HepG2 (cell line): ENCODE results near the gene PGA3. TPM values are rescaled to one million over a fixed set of nuclear protein-coding genes. Genes with fewer than 3 reads are reported as not detected.
"Not testable (repeated sequence)": the region's sequence is repeated elsewhere in the genome, so short reads cannot be mapped to it uniquely, and the experiment has no call there.

ENCODE experiments used
- ATAC-seq: fragments of 200-7000 bp; cut with Tn5 transposase; 3 replicates; pipeline ENCODE4 v1.9.1; 2020; ENCODE audit warnings: mild to moderate bottlenecking, moderate library complexity
- BruUV-seq: library from RNA; stranded (reverse); fragments of 400-500 nt; replicated peaks from 2 replicates; lab custom pipeline; 2021; lab: Mats Ljungman, UMichigan
- CTCF ChIA-PET: fragments of 300-600 bp; formaldehyde crosslinking; extraction: SDS; loops from one replicate; lab custom pipeline; 2021; ENCODE audit warnings: low total read pairs, inconsistent platforms, low intra/inter-chr PET ratio; lab: Yijun Ruan, JAX
- POLR2A ChIA-PET: fragments of 350-600 bp; sonication (Branson Sonifier 250); formaldehyde crosslinking; loops from one replicate; lab custom pipeline; 2020; ENCODE audit warnings: antibody characterized with exemption, inconsistent platforms; lab: Yijun Ruan, JAX
- DNase-seq: peaks from one replicate; pipeline ENCODE4 v3.0.0-alpha.2; 2015; ENCODE audit warnings: low spot score
- FAIRE-seq: peaks from 3 replicates; lab custom pipeline; 2011; peaks lifted over from hg19 to GRCh38; lab: Jason Lieb, UNC
- H2AFZ ChIP-seq: one replicate; pipeline ENCODE4 v1.6.1; 2011; ENCODE audit warnings: low read length, inconsistent platforms
- H3K27ac ChIP-seq: fragments of 300-600 bp; 3 replicates; pipeline ENCODE4 v1.8.0; 2011; ENCODE audit warnings: mixed run types, mild to moderate bottlenecking, mixed read lengths, low read length, inconsistent platforms; ENCODE audit not compliant: insufficient read depth; ENCODE audit errors: extremely low read length
- H3K27me3 ChIP-seq, 2 experiments: fragments of 200-600 bp in 1 of 2; 2 replicates in 1 of 2; 3 replicates in 1 of 2; pipeline versions ENCODE4 v1.6.0 to v1.8.0; 2011; ENCODE audit warnings: low read length in 2 of 2, mild to moderate bottlenecking in 2 of 2, moderate library complexity in 2 of 2, inconsistent platforms in 1 of 2; ENCODE audit not compliant: insufficient read depth in 2 of 2, control insufficient read depth in 1 of 2
- H3K36me3 ChIP-seq, 2 experiments: fragments of 200-600 bp in 1 of 2; replicated peaks in 1 of 2; 2 replicates in 1 of 2; 3 replicates in 1 of 2; pipeline versions ENCODE4 v1.5.1 to v1.8.0; 2011; ENCODE audit warnings: low read length in 2 of 2, inconsistent platforms in 1 of 2; ENCODE audit not compliant: insufficient read depth in 2 of 2, control insufficient read depth in 1 of 2
- H3K4me1 ChIP-seq: 2 replicates; pipeline ENCODE4 v1.5.1; 2012; ENCODE audit warnings: low read length, inconsistent platforms; ENCODE audit not compliant: insufficient read depth
- H3K4me2 ChIP-seq: 2 replicates; pipeline ENCODE4 v1.6.0; 2011; ENCODE audit warnings: low read depth, low read length, inconsistent platforms
- H3K4me3 ChIP-seq, 3 experiments: fragments of 200-600 bp in 1 of 3; sonication (generic), shearing (Covaris generic) in 1 of 3; replicated peaks in 1 of 3; 2 replicates each; pipeline ENCODE4 v1.5.1; 2011 to 2016; ENCODE audit warnings: low read length in 3 of 3, inconsistent platforms in 2 of 3, low read depth in 2 of 3, mild to moderate bottlenecking in 2 of 3, control low read depth in 1 of 3, mixed read lengths in 1 of 3; ENCODE audit not compliant: insufficient read depth in 1 of 3
- H3K79me2 ChIP-seq: one replicate; pipeline ENCODE4 v1.6.1; 2011; ENCODE audit warnings: low read length, inconsistent platforms; ENCODE audit not compliant: insufficient read depth
- H3K9ac ChIP-seq: 2 replicates; pipeline ENCODE4 v1.6.0; 2011; ENCODE audit warnings: mild to moderate bottlenecking, low read depth, low read length, inconsistent platforms; ENCODE audit not compliant: insufficient read depth
- H3K9me3 ChIP-seq: 2 replicates; pipeline ENCODE4 v1.5.1; 2012; ENCODE audit warnings: mild to moderate bottlenecking, low read length
- H4K20me1 ChIP-seq: 2 replicates; pipeline ENCODE4 v1.6.0; 2011; ENCODE audit warnings: inconsistent platforms, mild to moderate bottlenecking, low read length, moderate library complexity; ENCODE audit not compliant: insufficient read depth
- WGBS: methylation state at CpG from one replicate; pipeline ENCODE4 v1.1.6; 2017; ENCODE audit warnings: low lambda C conversion rate; 5-methylcytosine and 5-hydroxymethylcytosine counted together
- in situ Hi-C: cut with HindIII; loops from 2 replicates; pipeline ENCODE4 v1.10.0; 2017; ENCODE audit warnings: low pct_unique_long_range_greater_than_20kb; ENCODE audit not compliant: extremely low pct_ligation_motif_present
- intact Hi-C: fragments of 100-400 bp; cut with micrococcal nuclease; formaldehyde crosslinking; loops from one replicate; pipeline ENCODE4 v1.10.0; 2022; ENCODE audit not compliant: unreplicated experiment
- polyA plus RNA-seq, 8 experiments: library from polyadenylated mRNA; depleted of rRNA in 3 of 8; stranded (reverse) in 7 of 8; unstranded in 1 of 8; fragments of >200 nt; fragmentation: Illumina TruSeq in 4 of 8; extraction: Trizol in 4 of 8; gene quantifications; 2 replicates each; pipeline versions ENCODE4 v1.2.1 to v1.2.3, GENCODE V29; 2011 to 2016; ENCODE audit warnings: low read depth in 4 of 8, missing spikeins in 1 of 8, mixed read lengths in 1 of 8; ENCODE audit not compliant: insufficient read depth in 1 of 8
- total RNA-seq, 5 experiments: library from RNA; depleted of rRNA; stranded (reverse); fragments of >200 nt; fragmentation: Illumina TruSeq; extraction: Trizol; gene quantifications; 2 replicates each; pipeline ENCODE4 v1.2.3, GENCODE V29; 2016; ENCODE audit warnings: low read depth in 1 of 5

The PGA3 gene
- total and polyA plus RNA-seq, 2 of the 13 experiments (the other 11 are each of a cell fraction or from before 2014, with no cell fraction given), result not detected

DNA sequence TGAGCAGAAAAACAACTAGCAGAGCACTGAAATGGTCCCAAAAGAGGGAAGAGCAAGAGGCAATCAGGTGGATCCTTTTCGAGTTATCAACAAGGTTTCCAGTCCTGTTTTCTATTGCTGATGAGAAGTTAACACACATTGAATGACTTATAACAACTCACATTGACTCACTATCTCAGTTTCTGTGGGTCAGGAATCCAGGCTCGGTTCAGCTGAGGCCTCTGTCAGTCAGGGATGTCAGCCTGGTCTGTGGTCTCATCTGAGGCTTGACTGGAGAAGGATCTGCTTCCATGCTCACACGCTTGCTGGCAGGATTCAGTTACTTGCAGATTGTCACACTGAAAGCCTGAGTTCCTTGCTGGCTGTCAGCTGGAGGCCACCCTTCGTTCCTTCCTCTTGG is 33.8 kb downstream of the PGA3 start:
- H3K4me1 ChIP-seq, CTCF ChIA-PET, H4K20me1 ChIP-seq, H3K27ac ChIP-seq, H3K9ac ChIP-seq, H3K36me3 ChIP-seq, H3K27me3 ChIP-seq, H3K79me2 ChIP-seq, H2AFZ ChIP-seq, H3K4me2 ChIP-seq, intact Hi-C loops, DNase-seq, FAIRE-seq, in situ Hi-C loops, H3K4me3 ChIP-seq, ATAC-seq, H3K9me3 ChIP-seq, BruUV-seq, POLR2A ChIA-PET: not testable (repeated sequence)
- no CpG with 5 or more reads among the region's 4 CpGs for WGBS

- H3K4me1 ChIP-seq, H2AFZ ChIP-seq, H3K4me2 ChIP-seq, H3K27me3 ChIP-seq, FAIRE-seq, H4K20me1 ChIP-seq, H3K4me3 ChIP-seq, BruUV-seq, DNase-seq, H3K79me2 ChIP-seq, CTCF ChIA-PET, in situ Hi-C loops, H3K36me3 ChIP-seq, ATAC-seq, H3K9me3 ChIP-seq, H3K27ac ChIP-seq, POLR2A ChIA-PET, H3K9ac ChIP-seq, intact Hi-C loops: not testable (repeated sequence)
- WGBS, result 56% methylated on average over 7 of the region's 8 CpGs
Measured at GRCh38 chr11:61240288-61240687, 37.0 kb downstream of the PGA3 start.

DNA sequence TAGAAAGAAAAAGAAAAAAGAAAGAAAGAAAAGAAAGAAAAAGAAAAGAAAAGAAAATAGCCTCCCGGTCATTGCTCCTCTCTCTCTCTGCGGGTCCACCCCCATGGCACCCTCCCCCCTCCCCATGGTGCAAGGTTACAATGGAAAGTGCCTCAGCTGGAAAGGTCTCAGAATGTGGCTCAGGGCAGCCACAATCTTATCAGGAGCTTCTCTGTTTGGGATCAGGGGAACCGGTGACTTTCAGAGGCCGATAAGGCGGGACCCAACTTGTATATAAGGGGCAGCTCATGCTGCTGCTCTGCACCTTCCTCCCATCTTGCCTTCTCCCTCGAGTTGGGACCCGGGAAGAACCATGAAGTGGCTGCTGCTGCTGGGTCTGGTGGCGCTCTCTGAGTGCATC is 37.6 kb downstream of the PGA3 start, which contains the start of gene PGA5:
Gene PGA5, plus strand, starts transcription at position 301 of the 400 bp plus-strand sequence. Its CDS starts 52 bp downstream, at position 353.
- H3K9ac ChIP-seq, H3K4me3 ChIP-seq, BruUV-seq, H2AFZ ChIP-seq, H3K27me3 ChIP-seq, DNase-seq, POLR2A ChIA-PET, FAIRE-seq, intact Hi-C loops, H3K4me2 ChIP-seq, H3K36me3 ChIP-seq, H3K79me2 ChIP-seq, H3K4me1 ChIP-seq, H3K9me3 ChIP-seq, H3K27ac ChIP-seq, CTCF ChIA-PET, ATAC-seq, in situ Hi-C loops, H4K20me1 ChIP-seq: not testable (repeated sequence)
- WGBS, result no CpG with 5 or more reads among the region's 8 CpGs

DNA sequence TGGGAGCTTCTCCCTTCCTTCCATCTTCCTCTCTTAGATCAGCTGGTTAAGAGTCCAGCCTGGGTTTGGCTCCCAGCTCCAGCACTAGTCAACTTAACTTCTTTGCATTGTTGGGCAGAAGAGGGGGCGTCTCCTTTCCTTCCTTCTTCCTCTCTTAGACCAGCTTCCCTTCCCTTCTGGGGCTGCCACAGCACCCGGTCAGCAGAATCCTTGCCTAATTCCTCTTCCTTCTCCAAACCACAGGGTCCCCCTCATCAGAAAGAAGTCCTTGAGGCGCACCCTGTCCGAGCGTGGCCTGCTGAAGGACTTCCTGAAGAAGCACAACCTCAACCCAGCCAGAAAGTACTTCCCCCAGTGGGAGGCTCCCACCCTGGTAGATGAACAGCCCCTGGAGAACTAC is 38.2 kb downstream of the PGA3 start:
- DNase-seq, H3K4me2 ChIP-seq, H4K20me1 ChIP-seq, H3K9ac ChIP-seq, CTCF ChIA-PET, H3K79me2 ChIP-seq, H3K4me3 ChIP-seq, in situ Hi-C loops, ATAC-seq, FAIRE-seq, H3K9me3 ChIP-seq, POLR2A ChIA-PET, BruUV-seq, H3K36me3 ChIP-seq, H3K4me1 ChIP-seq, H3K27me3 ChIP-seq, intact Hi-C loops, H2AFZ ChIP-seq, H3K27ac ChIP-seq: not testable (repeated sequence)
- no CpG with 5 or more reads among the region's 5 CpGs for WGBS
